Peyer's patch (tissue), 4 donors: ENCODE measurements around the gene AOPEP. TPM values are rescaled to one million over a fixed set of nuclear protein-coding genes. Genes with fewer than 3 reads are reported as not detected.
A peak's percentile ranks its signal among the peaks of the same experiment; 100 is the strongest.

ENCODE experiments used
- DNase-seq, 3 donors: peaks; one replicate each; pipeline ENCODE4 v3.0.0-alpha.2; 2017 to 2019
- H3K27ac ChIP-seq, 4 donors: fragments of 200-600 bp; sonication (generic); one replicate each; pipeline ENCODE4 v1.5.1; 2016 to 2019
- H3K27me3 ChIP-seq, 2 donors: fragments of 200-600 bp; sonication (generic); one replicate each; pipeline ENCODE4 v1.5.1; 2019
- H3K36me3 ChIP-seq, 3 donors: fragments of 200-600 bp; sonication (generic); one replicate each; pipeline ENCODE4 v1.5.1; 2016 to 2019
- H3K4me1 ChIP-seq, 4 donors: fragments of 200-600 bp; sonication (generic); one replicate each; pipeline ENCODE4 v1.5.1; 2016 to 2019
- H3K4me3 ChIP-seq, 4 donors: fragments of 200-600 bp; sonication (generic); 1 replicate in 3 of 4; 2 replicates in 1 of 4; pipeline ENCODE4 v1.5.1; 2016 to 2019; ENCODE audit warnings: mild to moderate bottlenecking in 1 of 4
- H3K9me3 ChIP-seq, 4 donors: fragments of 200-600 bp; sonication (generic); one replicate each; pipeline ENCODE4 v1.5.1; 2016 to 2019; ENCODE audit warnings: mild to moderate bottlenecking in 1 of 4
- POLR2A ChIP-seq, 2 donors: fragments of 450-650 bp; IDR thresholded peaks; one replicate each; pipeline ENCODE4 v1.5.1; 2017; ENCODE audit warnings: antibody characterized with exemption in 2 of 2, mild to moderate bottlenecking in 2 of 2, moderate library complexity in 2 of 2
- total RNA-seq, 4 donors: library from RNA; depleted of rRNA; stranded (reverse); fragments of >200 nt; gene quantifications; one replicate each; pipeline ENCODE4 v1.1.0, GENCODE V29; 2016
- TF ChIP-seq, protein P1 (sequence below), 6 experiments: fragments of 450-650 bp in 4 of 6; fragments of 200-600 bp in 2 of 6; sonication (generic) in 1 of 6; IDR thresholded peaks; one replicate each; pipeline ENCODE4 v1.5.1; 2017 to 2019; ENCODE audit warnings: antibody characterized with exemption in 6 of 6, mild to moderate bottlenecking in 3 of 6, moderate library complexity in 1 of 6

The AOPEP gene
- total RNA-seq, 4 donors from 2014 or later: 83.5 to 272 (median 117) TPM

DNA sequence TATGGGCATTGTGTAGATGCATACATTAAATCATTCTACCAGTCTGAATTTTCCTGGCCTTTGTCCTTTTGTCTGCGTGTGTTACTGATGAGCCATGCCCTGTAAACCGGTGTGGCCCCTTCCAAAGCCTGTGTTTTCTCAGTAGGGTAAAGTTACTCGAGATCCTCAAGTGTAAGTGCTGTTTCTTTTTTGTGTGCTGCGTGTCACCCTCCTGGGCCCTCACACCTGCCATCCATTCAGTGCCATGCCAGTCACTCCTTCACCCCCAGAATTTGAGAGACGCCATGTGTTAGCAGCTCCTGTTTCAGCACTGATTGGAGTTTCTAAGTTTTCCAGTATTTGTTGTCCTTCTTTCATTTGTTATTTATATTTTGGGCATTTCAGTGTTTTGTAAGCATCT, 302.8 kb downstream of the AOPEP start:
- H3K27me3 ChIP-seq: no peaks in the 10 kb centered on the region
- no peak for DNase-seq
- peaks cover 0 to 72% (median 0%) of the 10 kb centered on the region in 4 donors for H3K4me1 ChIP-seq

DNA sequence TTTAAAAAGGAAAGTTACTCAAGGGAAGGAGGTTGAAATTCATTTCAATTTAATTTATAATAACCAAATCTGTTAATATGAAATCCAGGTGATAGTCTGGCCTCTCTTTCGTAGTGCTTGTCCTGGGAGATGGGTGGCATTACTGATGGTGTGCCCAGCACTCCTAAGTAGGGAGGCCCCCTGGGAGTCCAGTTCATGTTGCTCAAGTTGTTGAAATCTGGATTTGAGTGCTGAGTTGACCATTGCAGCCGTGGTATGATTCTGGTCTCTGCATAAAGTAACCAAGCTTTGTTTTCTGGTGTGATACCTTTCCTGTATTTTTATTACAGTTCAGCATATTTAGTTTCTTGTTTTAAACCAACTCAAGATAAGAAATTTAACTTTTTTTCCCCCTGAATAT, 303.2 kb downstream of the AOPEP start:
- Histone ChIP-seq H3K27ac (peak overlapping the region in 1 of 4 donors; percentile 14), H3K9me3 (no peaks in the 10 kb centered on the region), H3K36me3 (no peaks in the 10 kb centered on the region), H3K27me3 (no peaks in the 10 kb centered on the region), H3K4me1 (peaks cover 0 to 68% (median 0%) of the 10 kb centered on the region in 4 donors), H3K4me3 (no peak overlapping the region)
- DNase-seq: no peak
- TF ChIP-seq, protein P1, sequence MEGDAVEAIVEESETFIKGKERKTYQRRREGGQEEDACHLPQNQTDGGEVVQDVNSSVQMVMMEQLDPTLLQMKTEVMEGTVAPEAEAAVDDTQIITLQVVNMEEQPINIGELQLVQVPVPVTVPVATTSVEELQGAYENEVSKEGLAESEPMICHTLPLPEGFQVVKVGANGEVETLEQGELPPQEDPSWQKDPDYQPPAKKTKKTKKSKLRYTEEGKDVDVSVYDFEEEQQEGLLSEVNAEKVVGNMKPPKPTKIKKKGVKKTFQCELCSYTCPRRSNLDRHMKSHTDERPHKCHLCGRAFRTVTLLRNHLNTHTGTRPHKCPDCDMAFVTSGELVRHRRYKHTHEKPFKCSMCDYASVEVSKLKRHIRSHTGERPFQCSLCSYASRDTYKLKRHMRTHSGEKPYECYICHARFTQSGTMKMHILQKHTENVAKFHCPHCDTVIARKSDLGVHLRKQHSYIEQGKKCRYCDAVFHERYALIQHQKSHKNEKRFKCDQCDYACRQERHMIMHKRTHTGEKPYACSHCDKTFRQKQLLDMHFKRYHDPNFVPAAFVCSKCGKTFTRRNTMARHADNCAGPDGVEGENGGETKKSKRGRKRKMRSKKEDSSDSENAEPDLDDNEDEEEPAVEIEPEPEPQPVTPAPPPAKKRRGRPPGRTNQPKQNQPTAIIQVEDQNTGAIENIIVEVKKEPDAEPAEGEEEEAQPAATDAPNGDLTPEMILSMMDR (IDR thresholded peaks at IDR 0.05): no peak

More for the DNA sequence above, 302.8 kb downstream of the AOPEP start:
- Histone ChIP-seq H3K9me3 (no peaks in the 10 kb centered on the region), H3K36me3 (no peaks in the 10 kb centered on the region), H3K27ac (peak overlapping the region in 1 of 4 donors; percentile 14), H3K4me3 (no peak overlapping the region)
- no peak for TF ChIP-seq POLR2A (IDR thresholded peaks at IDR 0.05)
- TF ChIP-seq, protein P1 (IDR thresholded peaks at IDR 0.05): no peak

DNA sequence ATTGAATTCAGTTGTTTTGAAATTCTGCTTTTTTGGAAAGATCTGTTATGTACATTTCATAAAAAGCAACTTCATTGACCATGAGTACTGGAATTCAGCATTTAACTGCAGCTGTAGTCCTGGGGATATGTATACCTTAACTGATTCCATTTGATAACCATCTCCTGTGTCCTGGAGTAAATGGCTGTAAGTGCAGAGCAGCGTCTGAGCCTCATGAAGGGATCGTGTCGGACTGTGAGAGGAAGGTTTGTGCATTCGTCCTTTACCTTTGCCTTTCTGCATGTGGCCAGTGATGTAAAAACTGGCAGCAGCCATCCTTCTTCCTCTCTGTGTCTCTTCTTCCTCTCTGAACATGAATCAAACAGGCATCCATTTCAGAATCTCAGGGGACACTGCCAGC, 303.8 kb downstream of the AOPEP start:
- Histone ChIP-seq H3K4me1 (peaks cover 0 to 62% (median 0%) of the 10 kb centered on the region in 4 donors), H3K36me3 (peaks cover 0 to 4% (median 0%) of the 10 kb centered on the region in 3 donors), H3K4me3 (no peak overlapping the region), H3K9me3 (no peaks in the 10 kb centered on the region), H3K27ac (peak overlapping the region in 2 of 4 donors; percentile 10 to 43), H3K27me3 (no peaks in the 10 kb centered on the region)
- no peak for DNase-seq
- TF ChIP-seq, protein P1 (IDR thresholded peaks at IDR 0.05): no peak
- TF ChIP-seq POLR2A (IDR thresholded peaks at IDR 0.05): no peak

DNA sequence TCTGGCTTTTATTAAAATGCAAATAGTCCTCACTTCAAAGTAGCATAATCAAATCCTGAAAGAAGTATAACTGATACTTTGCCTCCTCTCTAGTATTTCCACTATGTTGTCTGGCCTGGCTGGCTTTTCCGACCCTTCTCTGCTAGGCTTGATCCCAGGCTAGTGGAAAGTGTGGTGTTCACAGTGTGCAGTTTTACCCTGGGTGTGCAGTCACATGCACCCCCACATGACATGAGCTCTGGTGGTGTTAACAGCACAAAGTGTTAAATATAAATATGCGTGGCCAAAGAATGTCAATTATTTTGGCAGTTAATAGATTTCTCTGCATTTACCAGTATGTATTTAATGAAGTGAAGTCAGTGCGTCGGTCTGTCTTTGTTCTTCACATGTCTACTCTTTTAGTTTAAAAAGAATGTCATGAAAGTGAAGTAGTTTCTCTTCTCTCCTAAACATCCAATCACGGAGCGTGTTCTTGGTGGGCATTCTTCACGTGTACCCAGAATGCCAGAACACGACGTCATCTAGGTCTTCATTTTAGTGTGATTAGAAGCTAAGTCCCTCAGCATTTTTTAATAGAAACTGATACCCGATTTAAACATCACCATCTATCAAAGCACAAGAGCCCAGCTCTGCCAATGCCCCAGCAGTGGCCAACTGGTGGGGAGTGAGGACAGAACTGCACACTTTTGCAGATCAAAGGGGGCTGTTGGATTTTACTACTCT, 304.6 kb downstream of the AOPEP start:
- Histone ChIP-seq H3K27ac (peak overlapping the region in 2 of 4 donors; percentile 10 to 43), H3K36me3 (peaks cover 0 to 4% (median 0%) of the 10 kb centered on the region in 3 donors), H3K27me3 (no peaks in the 10 kb centered on the region), H3K4me3 (no peak overlapping the region), H3K4me1 (peaks cover 0 to 59% (median 0%) of the 10 kb centered on the region in 4 donors), H3K9me3 (no peaks in the 10 kb centered on the region)
- TF ChIP-seq, protein P1 (IDR thresholded peaks at IDR 0.05): no peak
- no peak for TF ChIP-seq POLR2A (IDR thresholded peaks at IDR 0.05)
- no peak for DNase-seq

DNA sequence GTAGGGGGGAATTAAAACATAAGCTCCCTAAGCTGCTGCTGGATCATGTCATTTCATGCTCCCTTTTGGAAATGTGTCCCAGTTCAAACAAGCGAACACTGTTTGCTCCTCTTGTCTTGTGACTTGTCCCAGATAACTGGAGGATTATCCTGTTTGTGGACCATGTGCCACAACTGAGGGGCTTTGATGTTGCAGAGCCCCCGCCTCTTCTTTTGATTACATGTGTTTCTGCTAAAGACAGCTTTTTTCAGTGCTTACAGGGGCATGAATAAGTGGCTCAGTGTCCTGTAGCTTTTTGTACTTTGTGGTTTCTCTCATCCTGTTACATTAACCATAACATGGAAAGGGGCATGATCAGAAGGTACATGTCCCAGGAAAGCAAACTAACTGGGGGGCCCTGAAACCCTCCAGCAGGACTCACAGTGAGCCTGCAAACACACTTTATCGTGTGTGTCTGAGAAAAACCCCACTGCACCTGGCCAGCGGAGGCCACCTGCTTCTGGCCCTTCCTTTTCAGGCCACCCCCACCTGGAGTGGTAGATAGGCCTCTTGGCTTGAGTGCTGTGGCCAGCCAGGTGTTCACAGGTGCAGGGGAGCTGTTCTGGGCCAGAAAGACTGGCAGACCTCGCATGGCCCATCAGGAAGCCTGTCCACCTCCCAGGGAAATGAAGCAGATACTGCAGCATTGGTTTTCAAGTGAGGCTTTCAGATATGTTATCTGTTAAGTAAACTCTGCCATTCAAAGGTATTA, 305.4 kb downstream of the AOPEP start:
- no peaks in the 10 kb centered on the region for H3K9me3 ChIP-seq
- H3K27ac ChIP-seq: peak overlapping the region in 2 of 4 donors; percentile 28 to 43
- peaks cover 0 to 53% (median 0%) of the 10 kb centered on the region in 4 donors for H3K4me1 ChIP-seq
- no peaks in the 10 kb centered on the region for H3K27me3 ChIP-seq
- H3K4me3 ChIP-seq: no peak overlapping the region
- DNase-seq: no peak
- no peak for TF ChIP-seq POLR2A (IDR thresholded peaks at IDR 0.05)
- TF ChIP-seq, protein P1 (IDR thresholded peaks at IDR 0.05): no peak
- H3K36me3 ChIP-seq: peaks cover 0 to 4% (median 0%) of the 10 kb centered on the region in 3 donors
